Tibial artery (tissue), 4 donors: ENCODE results near the gene ADARB2.

Experiments used
- DNase-seq, 2 donors: peaks; one replicate each; pipeline ENCODE4 v3.0.0-alpha.2; 2019
- H3K27ac ChIP-seq, 2 donors: fragments of 200-600 bp; sonication (generic) in 1 of 2; 1 replicate in 1 of 2; 2 replicates in 1 of 2; pipeline ENCODE4 v1.5.1; 2018 to 2019; ENCODE audit warnings: mild to moderate bottlenecking in 1 of 2
- H3K27me3 ChIP-seq, 2 donors: fragments of 200-600 bp; sonication (generic) in 1 of 2; one replicate each; pipeline versions ENCODE4 v1.5.1 to v1.6.0; 2016 to 2019
- H3K36me3 ChIP-seq, 3 donors: fragments of 200-600 bp; sonication (generic) in 2 of 3; one replicate each; pipeline ENCODE4 v1.5.1; 2016 to 2019; ENCODE audit warnings: mild to moderate bottlenecking in 2 of 3
- H3K4me1 ChIP-seq, 4 donors: fragments of 200-600 bp; sonication (generic) in 2 of 4; 1 replicate in 3 of 4; 2 replicates in 1 of 4; pipeline ENCODE4 v1.5.1; 2016 to 2019
- H3K4me3 ChIP-seq, 2 donors: fragments of 200-600 bp; sonication (generic) in 1 of 2; 1 replicate in 1 of 2; 2 replicates in 1 of 2; pipeline ENCODE4 v1.5.1; 2018 to 2019; ENCODE audit warnings: mild to moderate bottlenecking in 2 of 2
- H3K9me3 ChIP-seq, 3 donors: fragments of 200-600 bp; sonication (generic) in 1 of 3; one replicate each; pipeline ENCODE4 v1.5.1; 2016 to 2019
- CTCF ChIP-seq, 2 experiments: fragments of 200-600 bp in 1 of 2; fragments of 450-650 bp in 1 of 2; IDR thresholded peaks; one replicate each; pipeline ENCODE4 v1.5.1; 2017 to 2019; ENCODE audit warnings: antibody characterized with exemption in 2 of 2, mild to moderate bottlenecking in 1 of 2, moderate library complexity in 1 of 2
- intact Hi-C: fragments of 100-400 bp; cut with DNase I; formaldehyde crosslinking; loops from one replicate; pipeline ENCODE4 v1.15.0; 2023; ENCODE audit warnings: low total_unique reads

The ADARB2 gene

DNA sequence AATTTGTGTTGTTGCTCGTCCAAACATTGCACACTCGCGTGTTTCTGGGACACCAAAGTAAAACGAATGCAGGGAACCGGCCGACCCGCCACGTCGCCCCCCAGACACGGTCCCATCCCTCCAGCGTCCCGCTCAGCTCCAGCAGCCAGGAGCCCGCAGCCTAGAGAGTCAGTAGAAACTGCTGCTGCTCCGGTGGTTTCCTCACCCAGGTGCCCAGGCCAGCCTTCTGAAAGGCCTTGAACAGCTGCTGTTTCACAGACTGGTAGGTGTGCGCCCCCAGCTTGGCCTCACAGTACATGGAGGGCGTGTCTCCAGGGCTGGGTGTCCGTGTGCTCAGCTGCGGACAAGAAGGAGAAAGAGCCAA is 554.3 kb downstream of the ADARB2 start:
- peaks cover 0 to 14% of the 10 kb centered on the region in 2 donors for H3K27me3 ChIP-seq
- intact Hi-C loops, result no loop called here
- no peak for TF ChIP-seq CTCF (IDR thresholded peaks at IDR 0.05)
- no peak overlapping the region for H3K27ac ChIP-seq
- no peak overlapping the region for H3K4me3 ChIP-seq
- H3K9me3 ChIP-seq, result no peaks in the 10 kb centered on the region
- H3K4me1 ChIP-seq, result peaks cover 0 to 7% (median 0%) of the 10 kb centered on the region in 4 donors
- peak in 1 of 2 donors; percentile 54 for DNase-seq
- H3K36me3 ChIP-seq, result no peaks in the 10 kb centered on the region

- Histone ChIP-seq H3K36me3 (no peaks in the 10 kb centered on the region), H3K27me3 (peaks cover 0 to 14% of the 10 kb centered on the region in 2 donors), H3K4me1 (peaks cover 0 to 2% (median 0%) of the 10 kb centered on the region in 4 donors), H3K4me3 (no peak overlapping the region), H3K9me3 (no peaks in the 10 kb centered on the region), H3K27ac (no peak overlapping the region)
- TF ChIP-seq CTCF (IDR thresholded peaks at IDR 0.05), result no peak
- intact Hi-C loops, result no loop called here
- DNase-seq, result peak in 1 of 2 donors; percentile 10
Observed at GRCh38 chr10:1182280-1183032, 554.9 kb downstream of the ADARB2 start.

DNA sequence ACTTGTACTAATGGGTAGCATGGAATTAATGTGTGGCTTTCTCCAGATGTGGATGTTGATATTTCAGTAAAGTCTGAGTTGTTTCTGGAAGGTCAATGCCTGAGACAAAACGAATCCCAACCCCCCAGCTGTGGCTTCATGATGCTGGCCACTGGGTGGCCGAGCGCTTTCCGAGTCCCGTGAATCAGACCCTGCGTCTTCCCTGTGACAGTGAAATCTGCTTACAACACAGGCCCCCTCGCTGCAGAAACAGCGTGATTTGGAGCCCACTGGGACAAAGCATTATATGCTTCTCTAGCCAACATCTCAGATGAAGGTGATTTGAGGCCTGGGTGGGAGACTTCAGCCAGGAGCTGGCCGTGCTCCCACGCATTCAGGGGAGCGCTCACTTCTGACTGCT is 556.5 kb downstream of the ADARB2 start:
- TF ChIP-seq CTCF (IDR thresholded peaks at IDR 0.05), result no peak
- no peaks in the 10 kb centered on the region for H3K9me3 ChIP-seq
- H3K27ac ChIP-seq, result no peak overlapping the region
- H3K4me3 ChIP-seq, result no peak overlapping the region
- no peaks in the 10 kb centered on the region for H3K4me1 ChIP-seq
- H3K36me3 ChIP-seq, result no peaks in the 10 kb centered on the region
- peaks cover 0 to 12% of the 10 kb centered on the region in 2 donors for H3K27me3 ChIP-seq
- intact Hi-C loops, result no loop called here
- peak in 1 of 2 donors; percentile 19 for DNase-seq

DNA sequence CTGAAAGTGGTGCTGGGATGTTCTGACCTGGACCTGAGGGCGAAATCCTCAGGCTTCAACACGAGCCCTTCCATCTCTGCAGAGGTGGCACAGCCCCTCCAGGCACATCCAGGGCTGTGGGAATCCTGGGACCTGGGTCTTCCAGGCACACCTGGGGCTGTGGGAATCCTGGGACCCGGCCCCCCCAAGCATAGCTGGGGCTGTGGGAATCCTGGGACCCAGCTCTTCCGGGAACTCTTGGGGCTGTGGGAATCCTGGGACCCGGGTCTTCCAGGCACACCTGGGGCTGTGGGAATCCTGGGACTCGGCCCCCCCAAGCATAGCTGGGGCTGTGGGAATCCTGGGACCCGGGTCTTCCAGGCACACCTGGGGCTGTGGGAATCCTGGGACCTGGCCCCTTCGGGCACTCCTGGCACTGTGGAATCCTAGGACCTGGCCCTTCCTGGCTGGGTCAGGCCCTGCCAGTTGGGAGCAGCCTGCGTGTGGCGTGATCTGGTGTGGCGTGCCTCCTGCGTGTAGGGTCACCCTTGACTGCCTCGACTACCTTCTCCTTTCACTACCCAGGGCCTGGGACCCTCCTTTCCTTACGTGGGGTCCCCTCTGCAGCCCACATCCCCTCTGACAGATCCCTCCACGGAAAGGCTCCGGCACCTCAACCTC is 557.1 kb downstream of the ADARB2 start:
- DNase-seq, result peak in 1 of 2 donors; percentile 35
- Histone ChIP-seq H3K4me1 (no peaks in the 10 kb centered on the region), H3K4me3 (no peak overlapping the region), H3K9me3 (no peaks in the 10 kb centered on the region), H3K36me3 (no peaks in the 10 kb centered on the region), H3K27me3 (peaks cover 0 to 12% of the 10 kb centered on the region in 2 donors), H3K27ac (no peak overlapping the region)
- no peak for TF ChIP-seq CTCF (IDR thresholded peaks at IDR 0.05)
- intact Hi-C loops, result no loop called here

DNA sequence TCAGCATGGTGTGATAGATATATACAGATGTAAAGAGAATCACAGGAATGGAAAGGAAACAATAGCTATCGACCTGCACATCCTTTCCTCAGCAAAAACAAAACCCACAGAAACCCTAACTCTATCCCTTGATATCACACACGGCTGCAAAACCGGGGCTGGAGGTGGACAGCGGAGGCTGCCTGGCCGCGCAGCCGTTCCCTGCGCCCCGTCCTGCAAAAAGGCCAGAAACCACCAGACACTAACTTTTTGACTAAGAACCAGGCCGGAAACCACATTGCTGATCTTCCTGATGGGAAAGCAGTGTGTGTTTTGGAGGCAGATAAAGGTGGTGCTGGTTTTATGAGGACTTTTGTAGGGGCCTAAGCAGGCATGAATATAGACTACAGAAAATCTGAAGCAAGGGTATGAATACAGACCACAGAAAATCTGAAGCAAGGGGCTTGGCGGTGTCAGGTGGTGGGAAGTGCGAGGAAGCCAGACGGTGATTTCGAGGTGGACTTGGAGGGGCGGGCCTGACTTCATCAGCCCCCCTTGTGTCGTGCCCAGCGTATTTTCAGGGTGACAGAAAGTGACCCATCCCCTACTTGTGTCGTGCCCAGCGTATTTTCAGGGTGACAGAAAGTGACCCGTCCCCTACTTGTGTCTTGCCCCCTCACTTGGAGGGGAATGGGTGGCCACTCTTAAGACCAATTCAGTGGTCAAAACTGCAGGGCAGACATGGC is 557.8 kb downstream of the ADARB2 start:
- DNase-seq, result peak in 1 of 2 donors; percentile 1
- H3K27me3 ChIP-seq, result peaks cover 0 to 12% of the 10 kb centered on the region in 2 donors
- no peaks in the 10 kb centered on the region for H3K36me3 ChIP-seq
- no peak overlapping the region for H3K27ac ChIP-seq
- no peak for TF ChIP-seq CTCF (IDR thresholded peaks at IDR 0.05)
- H3K4me1 ChIP-seq, result no peaks in the 10 kb centered on the region
- no peak overlapping the region for H3K4me3 ChIP-seq
- no peaks in the 10 kb centered on the region for H3K9me3 ChIP-seq
- intact Hi-C loops, result no loop called here
